ENCODE measurements around the gene CADPS.

DNA sequence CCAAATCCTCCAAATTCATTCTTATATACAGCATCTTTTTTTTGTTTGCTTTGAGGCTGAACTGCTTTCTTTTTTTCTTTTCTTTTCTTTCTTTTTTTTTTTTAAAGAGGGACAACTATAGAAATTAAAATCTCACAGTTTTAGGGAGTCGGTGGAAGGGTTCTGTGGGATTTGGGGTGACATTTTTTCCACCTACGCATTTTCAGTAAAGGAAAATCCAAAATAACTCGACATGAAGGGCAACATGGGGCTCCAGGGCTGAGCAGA is 498.8 kb downstream of the CADPS start:
- TF ChIP-seq POLR2AphosphoS5 (IDR thresholded peaks at IDR 0.05; ENCODE audit: low read depth, low read length) (no peak), SIN3A (IDR thresholded peaks at IDR 0.05; ENCODE audit: borderline replicate concordance, insufficient read depth, low read length) (no peak)
- TF ChIP-seq, protein P1, sequence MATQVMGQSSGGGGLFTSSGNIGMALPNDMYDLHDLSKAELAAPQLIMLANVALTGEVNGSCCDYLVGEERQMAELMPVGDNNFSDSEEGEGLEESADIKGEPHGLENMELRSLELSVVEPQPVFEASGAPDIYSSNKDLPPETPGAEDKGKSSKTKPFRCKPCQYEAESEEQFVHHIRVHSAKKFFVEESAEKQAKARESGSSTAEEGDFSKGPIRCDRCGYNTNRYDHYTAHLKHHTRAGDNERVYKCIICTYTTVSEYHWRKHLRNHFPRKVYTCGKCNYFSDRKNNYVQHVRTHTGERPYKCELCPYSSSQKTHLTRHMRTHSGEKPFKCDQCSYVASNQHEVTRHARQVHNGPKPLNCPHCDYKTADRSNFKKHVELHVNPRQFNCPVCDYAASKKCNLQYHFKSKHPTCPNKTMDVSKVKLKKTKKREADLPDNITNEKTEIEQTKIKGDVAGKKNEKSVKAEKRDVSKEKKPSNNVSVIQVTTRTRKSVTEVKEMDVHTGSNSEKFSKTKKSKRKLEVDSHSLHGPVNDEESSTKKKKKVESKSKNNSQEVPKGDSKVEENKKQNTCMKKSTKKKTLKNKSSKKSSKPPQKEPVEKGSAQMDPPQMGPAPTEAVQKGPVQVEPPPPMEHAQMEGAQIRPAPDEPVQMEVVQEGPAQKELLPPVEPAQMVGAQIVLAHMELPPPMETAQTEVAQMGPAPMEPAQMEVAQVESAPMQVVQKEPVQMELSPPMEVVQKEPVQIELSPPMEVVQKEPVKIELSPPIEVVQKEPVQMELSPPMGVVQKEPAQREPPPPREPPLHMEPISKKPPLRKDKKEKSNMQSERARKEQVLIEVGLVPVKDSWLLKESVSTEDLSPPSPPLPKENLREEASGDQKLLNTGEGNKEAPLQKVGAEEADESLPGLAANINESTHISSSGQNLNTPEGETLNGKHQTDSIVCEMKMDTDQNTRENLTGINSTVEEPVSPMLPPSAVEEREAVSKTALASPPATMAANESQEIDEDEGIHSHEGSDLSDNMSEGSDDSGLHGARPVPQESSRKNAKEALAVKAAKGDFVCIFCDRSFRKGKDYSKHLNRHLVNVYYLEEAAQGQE (IDR thresholded peaks at IDR 0.05; ENCODE audit: insufficient read depth in 1 of 2, low read depth in 2 of 2, low read length in 2 of 2) = no peak

Data from PFSK-1 (cell line).